Astrocyte (in vitro differentiated cells and primary cell): Measurements from ENCODE around the gene MOK.

Experiments used
- EZH2 ChIP-seq: IDR thresholded peaks from 2 replicates; pipeline ENCODE4 v1.6.1; 2012; ENCODE audit warnings: mild to moderate bottlenecking, low read length, inconsistent platforms; ENCODE audit not compliant: insufficient read depth
- TF ChIP-seq, protein P1 (sequence below): IDR thresholded peaks from 2 replicates; pipeline ENCODE4 v1.5.1; 2011; ENCODE audit warnings: low read depth, mild to moderate bottlenecking, inconsistent platforms, low read length, moderate library complexity; ENCODE audit not compliant: insufficient read depth

DNA sequence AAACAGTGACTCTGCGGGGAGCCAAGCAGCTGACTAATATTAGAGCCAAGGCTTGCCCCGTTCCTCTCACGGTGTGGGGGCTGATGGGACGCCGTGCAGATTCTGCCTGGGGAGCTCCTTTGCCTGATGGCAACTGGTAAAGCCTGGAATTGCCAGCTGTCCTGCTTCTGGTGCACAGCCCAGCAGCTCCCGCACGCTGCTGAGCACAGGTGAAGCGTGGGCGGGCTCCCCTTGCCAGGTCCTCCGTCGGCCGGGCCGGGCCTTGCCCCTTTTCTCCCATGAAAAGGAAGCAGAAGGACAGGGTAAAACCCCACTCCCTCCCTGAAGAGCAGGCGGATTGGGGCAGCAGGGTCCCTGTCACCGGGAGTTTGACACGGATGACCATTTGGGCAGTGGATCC is 86.3 kb downstream of the MOK start:
- TF ChIP-seq, protein P1, sequence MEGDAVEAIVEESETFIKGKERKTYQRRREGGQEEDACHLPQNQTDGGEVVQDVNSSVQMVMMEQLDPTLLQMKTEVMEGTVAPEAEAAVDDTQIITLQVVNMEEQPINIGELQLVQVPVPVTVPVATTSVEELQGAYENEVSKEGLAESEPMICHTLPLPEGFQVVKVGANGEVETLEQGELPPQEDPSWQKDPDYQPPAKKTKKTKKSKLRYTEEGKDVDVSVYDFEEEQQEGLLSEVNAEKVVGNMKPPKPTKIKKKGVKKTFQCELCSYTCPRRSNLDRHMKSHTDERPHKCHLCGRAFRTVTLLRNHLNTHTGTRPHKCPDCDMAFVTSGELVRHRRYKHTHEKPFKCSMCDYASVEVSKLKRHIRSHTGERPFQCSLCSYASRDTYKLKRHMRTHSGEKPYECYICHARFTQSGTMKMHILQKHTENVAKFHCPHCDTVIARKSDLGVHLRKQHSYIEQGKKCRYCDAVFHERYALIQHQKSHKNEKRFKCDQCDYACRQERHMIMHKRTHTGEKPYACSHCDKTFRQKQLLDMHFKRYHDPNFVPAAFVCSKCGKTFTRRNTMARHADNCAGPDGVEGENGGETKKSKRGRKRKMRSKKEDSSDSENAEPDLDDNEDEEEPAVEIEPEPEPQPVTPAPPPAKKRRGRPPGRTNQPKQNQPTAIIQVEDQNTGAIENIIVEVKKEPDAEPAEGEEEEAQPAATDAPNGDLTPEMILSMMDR: no peak
- no peak for TF ChIP-seq EZH2
